ENCODE data around the gene SENP6.

- TF ChIP-seq ZNF571 (tag by site-specific recombination; IDR thresholded peaks at IDR 0.05) (no peak), ZNF169 (tag by site-specific recombination; IDR thresholded peaks at IDR 0.05) (no peak), ZNF248 (tag by site-specific recombination; IDR thresholded peaks at IDR 0.05) (no peak), ZNF184 (tag by site-specific recombination; IDR thresholded peaks at IDR 0.05) (no peak), ZBTB7A (tag by site-specific recombination; IDR thresholded peaks at IDR 0.05; ENCODE audit: low read depth) (no peak), ZNF404 (tag by site-specific recombination; IDR thresholded peaks at IDR 0.05) (no peak), CTCF (tag by site-specific recombination; IDR thresholded peaks at IDR 0.05) (no peak), ZBTB8A (tag by site-specific recombination; IDR thresholded peaks at IDR 0.05) (no peak), YY2 (tag by site-specific recombination; IDR thresholded peaks at IDR 0.05) (no peak), ZNF549 (tag by site-specific recombination; IDR thresholded peaks at IDR 0.05) (no peak), GLI4 (tag by site-specific recombination; IDR thresholded peaks at IDR 0.05) (no peak)
- TF ChIP-seq, protein P1, sequence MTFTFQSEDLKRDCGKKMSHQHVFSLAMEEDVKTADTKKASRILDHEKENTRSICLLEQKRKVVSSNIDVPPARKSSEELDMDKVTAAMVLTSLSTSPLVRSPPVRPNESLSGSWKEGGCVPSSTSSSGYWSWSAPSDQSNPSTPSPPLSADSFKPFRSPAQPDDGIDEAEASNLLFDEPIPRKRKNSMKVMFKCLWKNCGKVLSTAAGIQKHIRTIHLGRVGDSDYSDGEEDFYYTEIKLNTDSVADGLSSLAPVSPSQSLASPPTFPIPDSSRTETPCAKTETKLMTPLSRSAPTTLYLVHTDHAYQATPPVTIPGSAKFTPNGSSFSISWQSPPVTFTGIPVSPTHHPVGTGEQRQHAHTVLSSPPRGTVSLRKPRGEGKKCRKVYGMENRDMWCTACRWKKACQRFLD (tag by site-specific recombination; IDR thresholded peaks at IDR 0.05) = no peak
- TF ChIP-seq, protein P2, sequence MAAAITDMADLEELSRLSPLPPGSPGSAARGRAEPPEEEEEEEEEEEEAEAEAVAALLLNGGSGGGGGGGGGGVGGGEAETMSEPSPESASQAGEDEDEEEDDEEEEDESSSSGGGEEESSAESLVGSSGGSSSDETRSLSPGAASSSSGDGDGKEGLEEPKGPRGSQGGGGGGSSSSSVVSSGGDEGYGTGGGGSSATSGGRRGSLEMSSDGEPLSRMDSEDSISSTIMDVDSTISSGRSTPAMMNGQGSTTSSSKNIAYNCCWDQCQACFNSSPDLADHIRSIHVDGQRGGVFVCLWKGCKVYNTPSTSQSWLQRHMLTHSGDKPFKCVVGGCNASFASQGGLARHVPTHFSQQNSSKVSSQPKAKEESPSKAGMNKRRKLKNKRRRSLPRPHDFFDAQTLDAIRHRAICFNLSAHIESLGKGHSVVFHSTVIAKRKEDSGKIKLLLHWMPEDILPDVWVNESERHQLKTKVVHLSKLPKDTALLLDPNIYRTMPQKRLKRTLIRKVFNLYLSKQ (tag by site-specific recombination; IDR thresholded peaks at IDR 0.05; ENCODE audit: borderline replicate concordance) = no peak
Observed at GRCh38 chr6:75624335-75624734, 22.7 kb downstream of the SENP6 start.

All from HEK293 (cell line).